ENCODE data around the gene DHX36.

DHX36 gene

GRCh38 chr3:154223519-154223918, 100.8 kb downstream of the DHX36 start:
- DNase-seq (ENCODE audit: low read depth in 2 of 2) = no peak

Measured in stimulated activated CD8-positive, alpha-beta memory T cell treated with anti-CD3 and anti-CD28 coated beads, Interleukin-15, amount 100 ng/mL, for 48 hours (primary cell).